Measurements from ENCODE around the gene MUC2.

MUC2 gene

DNA sequence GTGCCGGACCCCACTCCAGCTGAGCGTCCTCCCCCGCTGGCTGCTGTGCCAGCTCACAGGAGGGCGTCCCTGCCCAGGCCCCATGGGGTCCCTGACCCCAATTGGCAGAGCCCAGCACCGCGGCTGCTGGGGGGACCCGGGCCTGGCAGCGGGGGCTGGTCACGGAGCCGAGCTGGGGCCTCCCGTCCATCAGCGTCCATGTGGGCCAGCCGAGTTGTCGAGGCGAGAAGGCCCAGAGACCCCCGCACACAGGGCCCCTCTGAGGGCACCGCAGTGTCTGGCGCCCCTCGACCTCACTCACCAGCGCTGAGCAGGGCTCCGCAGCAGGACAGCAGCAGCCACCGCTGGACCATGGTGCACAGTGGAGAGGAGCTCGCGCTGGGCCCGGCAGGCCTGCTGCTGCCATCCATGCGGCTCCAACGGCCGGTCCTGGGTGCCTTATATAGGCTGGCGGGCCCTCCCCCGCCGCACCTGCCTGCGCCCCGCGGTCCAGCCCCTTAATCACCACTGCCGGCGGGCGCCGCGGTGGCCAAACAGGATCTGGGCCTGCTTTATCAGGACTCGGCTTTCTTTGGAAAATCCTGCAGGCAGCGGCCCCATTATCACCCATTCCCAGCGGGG lies 38.3 kb upstream of the MUC2 start, which contains the start of gene MUC6:
MUC6 (minus strand) TSS at position 416 of the 621 bp plus-strand sequence; CDS start at position 353, 63 bp downstream.
- DNase-seq (ENCODE audit: extremely low read depth in 1 of 2, low read depth in 1 of 2), result no peak

DNA sequence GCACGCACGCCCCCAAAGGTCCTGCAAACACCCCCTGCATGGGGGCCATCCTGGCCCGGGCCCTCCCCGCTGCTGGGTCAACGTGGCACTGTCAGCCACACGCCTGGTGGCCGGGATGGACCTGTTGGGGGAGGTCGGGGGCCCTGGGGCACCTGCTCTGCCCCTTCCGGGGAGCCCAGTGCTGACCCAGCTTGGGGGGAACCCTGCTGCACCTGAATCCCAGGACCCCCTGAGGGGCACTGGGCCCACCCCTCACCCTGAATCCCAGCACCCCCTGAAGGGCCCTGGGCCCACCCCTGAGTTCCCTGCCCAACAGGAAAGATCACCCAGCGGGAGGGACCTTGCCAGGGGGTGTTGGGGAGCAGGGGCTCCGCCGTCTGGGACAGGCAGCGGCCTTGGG lies 37.7 kb upstream of the MUC2 start:
- no peak for DNase-seq (ENCODE audit: extremely low read depth in 1 of 2, low read depth in 1 of 2)

DNA sequence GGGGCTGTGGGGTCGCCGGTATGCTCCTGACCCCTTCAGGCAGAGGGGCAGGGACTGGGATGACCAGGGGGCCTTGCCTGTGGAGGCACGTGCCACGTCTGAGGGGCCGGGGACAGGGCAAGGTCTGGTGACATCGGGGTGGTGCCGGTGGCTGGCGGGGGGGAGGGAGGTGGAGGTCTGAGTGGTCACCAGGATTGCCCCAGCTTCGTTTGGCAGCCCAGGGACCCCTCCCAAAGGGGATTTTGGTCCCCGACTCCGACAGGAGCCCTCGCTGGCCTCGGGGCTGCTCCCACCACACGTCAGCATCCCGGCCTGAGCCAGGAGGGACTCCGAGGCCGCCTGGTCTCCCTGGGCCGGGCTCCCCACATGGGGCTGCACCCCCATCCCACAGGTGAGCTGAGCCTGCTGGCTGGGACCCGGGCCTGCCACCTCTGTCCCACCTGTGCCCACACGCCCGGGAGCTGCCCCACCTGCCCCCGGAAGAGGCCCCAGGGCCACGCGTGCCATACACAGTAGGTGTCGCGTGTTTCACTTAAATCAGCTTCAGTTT lies 37.1 kb upstream of the MUC2 start:
- no peak for DNase-seq (ENCODE audit: extremely low read depth in 1 of 2, low read depth in 1 of 2)

DNA sequence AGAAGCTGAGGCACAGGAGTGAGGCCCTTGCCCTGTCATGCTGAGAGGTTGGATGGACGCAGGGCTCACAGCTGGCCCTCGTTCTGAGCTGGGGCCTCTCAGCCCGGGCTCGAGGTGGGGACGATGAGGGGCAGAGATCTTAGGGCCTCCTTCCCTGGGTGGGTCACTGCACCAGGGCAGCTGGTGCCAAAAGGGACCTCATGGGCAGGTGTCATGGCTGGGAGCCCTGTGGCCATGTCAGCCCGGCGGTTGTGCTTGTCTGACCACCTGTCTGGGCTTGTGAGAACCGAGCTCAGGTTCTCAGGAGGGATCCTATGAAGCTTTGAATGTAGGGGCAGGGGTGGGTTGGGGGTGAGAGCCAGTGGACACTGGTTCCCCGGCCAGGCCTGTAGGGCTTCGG lies 36.3 kb upstream of the MUC2 start:
- DNase-seq (ENCODE audit: extremely low read depth in 1 of 2, low read depth in 1 of 2), result no peak

DNA sequence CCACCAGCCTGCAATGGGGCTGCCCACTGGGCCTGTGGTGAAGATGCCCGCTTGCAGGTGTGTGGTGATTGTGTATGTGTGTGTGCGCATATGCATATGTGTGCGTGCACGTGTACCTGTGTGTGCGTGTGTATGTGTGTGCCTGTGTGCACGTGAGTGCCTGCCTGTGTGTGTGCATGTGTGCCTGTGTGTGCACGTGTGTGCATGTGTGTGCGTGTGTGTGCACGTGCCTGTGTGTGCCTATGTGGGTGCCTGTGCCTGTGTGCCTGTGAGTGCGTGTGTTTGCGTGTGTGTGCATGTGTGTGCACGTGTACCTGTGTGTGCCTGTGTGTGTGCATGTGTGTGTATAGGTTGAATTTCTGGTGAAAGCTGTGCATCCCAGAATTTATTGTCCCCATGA lies 35.8 kb upstream of the MUC2 start:
- no peak for DNase-seq (ENCODE audit: extremely low read depth in 1 of 2, low read depth in 1 of 2)

DNA sequence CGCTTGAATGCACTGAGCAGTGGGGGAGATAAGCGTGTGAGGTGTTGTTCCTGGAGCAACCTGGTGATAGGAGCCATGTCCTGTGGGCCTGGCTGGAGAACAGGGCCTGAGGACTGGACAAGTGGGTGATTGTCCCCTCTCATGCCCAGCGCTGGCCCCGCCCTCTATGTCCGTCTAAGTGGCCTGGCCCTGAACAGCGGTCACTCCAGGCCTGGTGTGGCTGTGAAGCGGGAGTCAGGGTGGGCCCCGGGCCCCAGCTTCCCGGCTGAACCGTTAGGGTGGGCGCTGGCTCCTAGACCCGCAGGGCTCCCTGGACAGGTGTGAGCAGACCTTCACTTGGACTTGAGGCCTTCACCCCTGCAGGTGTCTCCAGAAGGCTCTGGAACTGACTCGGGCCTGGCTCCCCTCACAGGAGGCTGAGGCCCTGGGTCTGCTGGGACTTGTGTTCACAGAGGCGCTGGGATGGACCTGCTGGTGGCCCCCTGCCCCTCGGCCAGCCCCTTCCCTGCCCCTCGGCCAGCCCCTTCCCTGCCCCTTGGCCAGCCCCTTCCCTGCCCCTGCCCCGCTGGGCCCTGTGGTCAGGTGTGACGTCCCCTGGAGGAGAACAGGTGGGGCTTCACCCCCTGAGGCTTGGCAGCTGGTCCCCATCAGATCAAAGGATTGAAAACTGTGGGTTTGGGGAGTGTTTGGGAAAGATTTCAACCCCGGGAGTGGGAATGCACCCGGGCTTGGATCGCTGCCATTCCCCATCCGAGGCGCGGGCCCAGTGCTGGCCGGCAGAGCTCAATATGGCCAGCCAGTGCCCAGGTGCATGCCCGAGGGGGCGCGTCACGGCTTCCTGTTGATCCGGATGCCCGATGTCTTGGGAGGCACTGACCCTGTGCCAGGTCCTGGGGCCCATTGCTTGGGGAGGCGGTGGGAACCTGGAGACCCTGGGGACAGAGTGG lies 34.9 kb upstream of the MUC2 start:
- no peak for DNase-seq (ENCODE audit: extremely low read depth in 1 of 2, low read depth in 1 of 2)

DNA sequence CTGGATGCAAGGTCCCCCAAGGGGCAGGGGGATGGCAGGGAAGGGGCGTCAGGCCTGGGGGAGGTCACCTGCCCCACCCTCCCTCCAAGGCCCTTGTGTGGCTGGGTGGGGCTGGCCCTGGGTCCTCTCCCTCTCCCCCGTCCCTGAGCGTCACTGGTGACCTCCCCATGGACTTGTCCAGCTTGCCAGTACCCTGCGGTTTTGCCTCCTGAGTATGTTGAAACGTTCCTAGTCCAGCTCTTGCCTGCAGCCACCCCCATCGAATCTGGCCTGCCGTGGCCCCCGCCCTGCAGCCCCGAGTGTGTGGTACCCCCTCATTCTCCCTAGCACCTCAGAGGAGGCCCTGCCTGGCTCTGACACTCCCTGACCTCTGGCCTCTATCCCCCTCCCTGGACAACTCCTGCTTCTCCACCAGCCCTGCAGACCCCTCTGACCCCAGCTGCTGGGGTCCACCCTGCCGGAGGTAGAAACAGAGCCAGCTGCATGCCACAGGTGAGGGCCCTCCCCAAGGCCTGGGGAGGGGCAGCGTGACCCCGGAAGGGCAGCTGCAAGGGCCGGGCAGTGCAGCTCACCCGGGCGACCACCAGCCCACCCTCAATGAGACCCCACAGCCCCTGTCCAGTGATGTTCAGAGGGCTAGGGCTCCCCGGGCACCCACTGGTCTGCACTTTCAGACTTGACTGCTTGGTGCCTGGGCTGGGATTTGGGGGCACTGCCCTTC lies 34.1 kb upstream of the MUC2 start:
- no peak for DNase-seq (ENCODE audit: extremely low read depth in 1 of 2, low read depth in 1 of 2)

DNA sequence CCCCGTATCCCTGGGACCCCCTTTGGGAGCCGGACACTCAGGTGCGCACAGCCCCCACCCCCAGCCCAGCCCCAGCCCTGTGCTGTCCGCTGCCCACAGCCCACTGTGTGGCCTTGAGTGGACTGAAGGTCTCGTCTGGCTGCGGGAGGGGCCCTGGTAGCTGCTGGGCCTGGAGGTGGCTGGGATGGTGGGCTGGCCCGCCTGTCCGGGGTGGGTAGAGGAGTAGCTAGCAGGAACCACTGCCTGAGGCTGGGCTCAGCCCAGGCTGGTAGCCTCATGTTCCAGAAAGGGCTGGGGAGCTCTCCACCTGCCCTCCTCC lies 33.6 kb upstream of the MUC2 start:
- no peak for DNase-seq (ENCODE audit: extremely low read depth in 1 of 2, low read depth in 1 of 2)

DNA sequence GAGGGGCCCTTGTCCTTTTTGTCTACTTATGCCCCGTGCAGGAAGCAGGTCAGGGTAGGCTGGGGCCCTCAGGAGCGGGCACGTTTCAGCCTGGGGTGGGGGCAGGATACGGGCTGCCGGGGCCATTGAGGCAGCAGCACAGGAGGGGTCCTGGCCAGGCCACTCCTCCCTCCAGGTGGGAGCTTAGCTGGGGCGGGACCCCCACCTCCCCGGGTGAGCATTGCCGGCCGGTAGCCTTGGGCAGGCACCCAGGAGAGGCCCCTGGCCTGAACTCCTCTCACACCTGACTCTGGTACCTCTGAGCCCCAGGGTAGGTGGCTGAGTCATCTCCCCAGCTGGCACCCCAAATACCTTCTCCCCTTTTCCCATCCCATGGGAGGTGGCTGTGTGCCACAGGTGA lies 33.2 kb upstream of the MUC2 start:
- no peak for DNase-seq (ENCODE audit: extremely low read depth in 1 of 2, low read depth in 1 of 2)

DNA sequence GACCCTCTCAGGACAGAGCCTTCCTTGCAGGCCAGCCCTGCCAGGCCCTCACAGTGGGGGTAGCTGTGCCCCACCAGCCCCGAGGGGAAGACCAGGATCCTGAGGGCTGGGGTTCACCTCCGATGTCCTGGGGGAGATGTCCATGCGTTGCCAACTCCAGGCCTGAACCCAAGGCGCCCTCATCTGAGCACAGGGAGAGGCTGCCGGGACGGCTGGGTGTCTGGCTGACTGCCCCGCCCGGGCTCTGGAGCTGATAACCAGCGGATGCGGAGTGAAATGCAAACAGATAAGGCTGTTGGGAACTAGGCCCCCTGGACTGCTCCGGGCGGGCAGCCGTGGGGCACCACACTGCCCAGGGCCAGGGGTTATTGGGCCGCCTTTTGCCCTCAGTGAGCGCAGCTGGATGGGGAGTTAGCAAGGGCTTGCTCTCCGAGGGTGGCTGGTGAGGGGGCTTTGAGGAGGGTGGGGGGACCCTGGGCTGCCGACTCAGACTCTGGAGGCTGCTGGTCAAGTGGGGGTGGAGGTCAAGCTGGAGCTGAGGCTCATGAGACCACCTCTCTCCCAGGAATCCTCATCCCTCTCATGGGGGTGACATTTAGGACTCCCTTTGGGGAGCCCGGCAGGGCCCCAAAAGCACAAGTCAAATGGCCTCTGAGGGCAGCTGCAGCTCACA lies 32.6 kb upstream of the MUC2 start:
- DNase-seq (ENCODE audit: extremely low read depth in 1 of 2, low read depth in 1 of 2), result no peak

DNA sequence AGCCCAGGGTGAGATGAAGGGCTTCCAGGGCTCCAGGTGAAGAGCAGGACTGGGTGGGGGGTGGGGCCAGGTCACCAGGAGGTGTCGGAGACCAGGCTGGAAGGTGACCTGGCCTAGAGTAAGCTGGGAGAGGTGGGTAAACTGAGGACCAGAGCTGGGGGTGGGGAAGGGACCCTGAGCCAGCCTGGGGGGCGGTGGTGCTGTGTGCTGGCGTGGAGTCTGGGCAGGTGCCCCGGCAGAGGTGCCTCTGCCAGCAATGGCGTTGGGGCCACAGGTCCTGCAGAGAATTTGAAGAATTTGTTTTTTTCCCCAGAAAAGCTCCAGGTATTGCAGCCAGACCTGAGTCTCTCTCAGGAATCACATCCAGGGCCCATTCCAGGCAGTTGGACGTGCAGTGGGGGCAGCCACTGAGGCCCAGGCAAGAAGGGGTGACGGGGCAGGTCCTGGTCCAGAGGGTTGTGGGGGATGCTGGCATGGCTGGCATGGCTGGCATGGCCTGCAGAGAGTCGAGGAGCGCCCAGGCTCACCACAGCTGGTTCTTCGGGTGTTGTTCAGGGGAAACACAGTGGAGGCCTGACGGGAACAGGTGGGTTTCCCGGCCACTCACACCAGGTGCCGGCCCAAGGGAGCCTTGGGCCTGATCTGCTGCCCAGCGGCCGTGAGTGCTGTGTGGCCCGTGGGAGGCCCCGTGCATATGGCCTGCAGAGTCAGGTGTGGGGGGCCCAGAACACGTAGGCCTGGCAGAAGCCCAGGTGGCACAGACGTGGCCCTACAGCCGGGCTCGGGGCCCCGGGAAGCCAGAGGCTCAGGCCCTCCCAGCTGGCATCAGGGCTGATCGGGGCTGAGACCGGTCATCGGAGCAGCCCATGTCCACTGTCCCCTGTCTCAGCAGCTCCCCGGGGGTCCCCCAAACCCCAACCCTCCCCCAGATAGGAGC lies 31.8 kb upstream of the MUC2 start:
- DNase-seq (ENCODE audit: extremely low read depth in 1 of 2, low read depth in 1 of 2), result no peak

DNA sequence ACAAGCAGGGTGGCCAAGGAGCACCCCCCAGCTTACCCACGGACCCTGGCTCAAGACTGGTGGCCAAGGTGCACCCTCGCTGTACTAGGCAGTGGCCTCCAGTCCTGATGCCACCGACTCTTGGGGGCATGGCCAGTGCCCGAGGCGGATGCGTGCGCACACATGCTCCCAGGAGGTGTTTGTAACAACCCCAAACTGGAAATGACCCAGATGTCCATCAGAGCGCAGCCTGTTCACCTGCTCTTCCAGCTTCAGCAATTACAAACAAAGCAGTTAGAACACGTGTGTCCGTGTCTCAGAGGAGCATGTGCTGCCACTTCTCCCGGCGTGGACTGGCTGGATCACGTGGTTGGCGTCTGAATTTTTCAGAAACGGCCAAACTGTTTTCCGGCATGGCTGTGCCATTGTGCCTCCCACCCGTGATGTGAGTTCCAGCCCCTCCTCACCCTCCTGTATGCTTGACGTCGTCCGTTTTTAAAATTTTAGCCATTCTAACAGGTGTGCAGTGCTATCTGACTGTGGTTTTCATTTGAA lies 31.0 kb upstream of the MUC2 start:
- DNase-seq (ENCODE audit: extremely low read depth in 1 of 2, low read depth in 1 of 2), result no peak

DNA sequence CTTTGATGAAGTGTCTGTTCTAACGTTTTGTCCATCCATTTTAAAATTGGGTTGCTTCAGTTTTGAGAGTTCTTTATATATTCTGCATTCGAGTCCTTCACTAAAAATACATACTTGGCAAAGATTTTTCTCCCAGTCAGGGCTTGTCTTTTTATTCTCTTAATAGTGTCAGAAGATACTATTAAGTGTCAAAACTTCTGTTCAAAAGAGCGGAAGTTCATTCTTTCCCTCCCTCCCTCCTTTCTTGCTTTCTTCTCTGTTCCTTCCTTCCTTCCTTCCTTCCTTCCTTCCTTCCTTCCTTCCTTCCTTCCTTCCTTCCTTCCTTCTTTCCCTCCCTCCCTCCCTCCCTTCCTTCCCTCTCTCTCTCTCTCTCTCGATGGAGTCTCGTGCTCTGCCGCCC lies 30.5 kb upstream of the MUC2 start:
- DNase-seq (ENCODE audit: extremely low read depth in 1 of 2, low read depth in 1 of 2), result no peak

DNA sequence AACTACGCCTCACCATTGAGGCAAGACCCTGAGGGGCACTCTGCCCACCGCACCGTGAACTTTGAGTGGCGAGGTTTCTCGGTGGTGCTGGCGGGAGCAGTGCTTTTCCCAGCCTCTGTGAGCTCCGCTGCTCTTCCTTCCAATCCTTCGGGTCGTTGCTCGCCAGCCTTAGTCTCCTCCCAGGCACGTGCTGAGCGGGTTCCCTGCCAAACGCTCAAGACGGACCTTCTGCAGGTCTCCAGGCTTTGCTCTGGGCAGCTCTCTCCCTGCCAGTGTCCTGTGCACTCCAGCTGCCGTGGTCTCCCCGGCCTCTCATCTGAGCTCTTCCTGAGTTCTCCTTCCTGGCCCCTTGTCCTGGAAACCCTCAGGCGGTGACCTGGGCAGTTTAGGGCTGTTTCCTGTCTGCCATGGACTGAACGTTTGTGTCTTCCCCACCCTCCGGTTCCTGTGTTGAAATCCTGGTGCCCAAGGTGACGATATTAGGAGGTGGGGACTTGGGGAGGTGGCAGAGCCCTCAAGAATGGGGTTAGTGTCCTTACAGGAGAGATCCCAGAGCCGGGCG lies 27.0 kb upstream of the MUC2 start:
- no peak for DNase-seq (ENCODE audit: extremely low read depth in 1 of 2, low read depth in 1 of 2)

DNA sequence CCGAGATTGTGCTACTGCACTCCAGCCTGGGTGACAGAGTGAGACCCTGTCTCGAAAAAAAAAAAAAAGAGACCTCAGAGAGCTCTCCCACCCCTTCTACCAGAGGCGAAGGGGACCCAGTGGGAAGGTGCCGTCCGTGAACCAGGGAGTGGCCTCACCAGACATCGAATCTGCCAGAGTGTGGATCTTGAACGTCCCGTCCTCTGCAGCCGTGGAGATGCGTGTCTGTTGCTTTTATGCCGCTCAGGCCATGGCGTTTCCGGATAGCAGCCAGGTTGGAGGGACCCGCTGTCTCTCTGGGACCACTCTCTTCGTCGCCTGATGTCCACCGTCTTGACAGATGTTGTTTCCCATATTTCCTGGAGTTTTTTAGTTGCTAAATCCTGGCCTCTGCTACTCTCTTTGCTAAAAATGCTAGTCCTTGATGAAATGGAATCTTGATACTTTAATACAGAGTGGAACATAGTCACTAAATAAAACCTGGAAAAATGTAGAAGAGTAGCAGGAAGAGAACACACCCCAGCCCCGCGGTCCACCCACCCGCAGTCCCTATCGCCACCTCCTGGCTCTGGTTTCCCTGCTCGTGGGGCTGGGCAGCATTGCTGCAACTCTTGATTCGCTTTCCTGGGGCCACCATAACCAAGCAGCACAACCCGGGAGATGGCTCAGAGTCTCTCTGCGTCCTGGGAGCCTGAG lies 26.2 kb upstream of the MUC2 start:
- DNase-seq (ENCODE audit: extremely low read depth in 1 of 2, low read depth in 1 of 2), result no peak

DNA sequence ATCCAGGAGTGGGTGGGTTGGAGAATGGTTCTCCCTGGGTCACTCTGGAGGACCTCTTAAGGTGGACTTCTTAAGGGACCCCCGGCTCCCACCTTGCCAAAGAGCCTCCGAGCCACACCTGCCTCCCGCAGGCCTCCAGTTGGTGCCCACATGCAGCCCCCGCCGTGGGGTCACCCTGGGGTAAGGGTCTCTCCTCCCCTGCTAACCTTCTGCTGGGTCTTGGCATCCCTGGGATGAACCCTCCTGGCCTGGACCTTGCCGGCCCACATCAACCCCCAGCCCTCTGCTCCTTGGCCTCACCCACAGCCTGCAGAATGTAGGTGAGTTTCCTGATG lies 25.6 kb upstream of the MUC2 start:
- DNase-seq (ENCODE audit: extremely low read depth in 1 of 2, low read depth in 1 of 2), result no peak

DNA sequence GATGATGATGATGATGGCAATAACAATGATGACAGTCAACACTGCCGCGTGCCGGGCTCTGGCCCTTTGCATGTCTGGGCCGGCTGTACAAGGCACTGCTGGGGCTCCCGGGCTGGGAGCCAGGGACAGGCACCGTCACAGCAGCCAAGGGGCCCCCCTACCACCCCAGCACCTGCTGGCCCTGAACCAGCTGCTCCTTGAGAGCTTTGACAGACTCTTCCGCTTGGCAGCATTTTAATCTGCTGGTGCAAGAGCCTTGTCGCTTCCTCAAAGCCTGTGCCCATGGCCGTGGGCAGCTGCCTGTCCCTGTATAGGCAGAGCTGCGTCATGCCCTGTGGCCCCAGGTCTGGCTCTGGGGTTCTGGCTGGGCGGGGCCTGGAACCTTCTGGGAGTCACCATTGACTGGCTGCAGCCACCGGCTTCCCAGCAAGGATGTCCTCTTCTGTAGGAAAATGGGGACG lies 25.2 kb upstream of the MUC2 start:
- DNase-seq (ENCODE audit: extremely low read depth in 1 of 2, low read depth in 1 of 2), result no peak

DNA sequence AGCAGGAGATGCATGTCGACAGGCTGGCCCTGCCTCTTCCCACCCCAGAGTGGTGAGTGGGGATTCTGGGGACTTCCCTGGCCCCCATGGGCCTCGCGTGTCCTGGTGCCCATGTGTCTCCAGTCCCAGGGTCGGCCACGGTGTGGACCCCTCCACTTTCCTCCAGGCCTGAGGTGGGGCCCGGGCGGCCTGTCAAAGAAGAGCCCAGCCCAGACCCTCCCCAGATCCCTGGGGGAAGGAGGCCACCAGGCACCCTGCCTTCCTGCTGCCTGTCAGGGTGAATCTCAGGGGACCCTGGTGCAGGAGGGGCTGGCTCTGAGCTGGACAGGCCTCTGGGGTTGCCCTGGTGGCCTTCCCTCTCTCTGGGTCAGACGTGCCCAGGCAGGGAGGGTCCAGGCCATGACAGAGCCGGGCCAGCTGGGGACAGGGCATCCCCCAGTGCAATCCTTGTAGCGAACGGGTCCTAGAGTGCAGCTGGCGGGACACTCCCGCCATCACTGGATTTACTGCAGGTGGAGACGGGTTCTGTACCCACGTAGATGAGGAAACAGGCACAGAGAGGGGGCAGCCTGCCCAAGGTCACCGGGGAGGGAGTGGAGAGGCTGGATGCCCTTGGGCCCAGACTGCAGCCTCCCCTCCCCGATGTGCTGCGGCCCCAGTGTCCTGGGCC lies 24.6 kb upstream of the MUC2 start:
- no peak for DNase-seq (ENCODE audit: extremely low read depth in 1 of 2, low read depth in 1 of 2)
